ENCODE results near the gene GRIK4. TPM values are rescaled to one million over a fixed set of nuclear protein-coding genes. Genes with fewer than 3 reads are reported as not detected.
A peak's percentile ranks its signal among the peaks of the same experiment; 100 is the strongest.

GRIK4 gene
- total RNA-seq, 1 experiment from 2014 or later: 3.3 TPM

- TF ChIP-seq ATF2 (CRISPR knock-in tag; IDR thresholded peaks at IDR 0.05; ENCODE audit: borderline replicate concordance, low read depth) (no peak), ZNF121 (CRISPR knock-in tag; IDR thresholded peaks at IDR 0.05) (no peak), ESRRA (CRISPR knock-in tag; IDR thresholded peaks at IDR 0.05; ENCODE audit: borderline replicate concordance) (no peak), ELF4 (CRISPR knock-in tag; IDR thresholded peaks at IDR 0.05; ENCODE audit: low read depth) (no peak), NFYB (CRISPR knock-in tag; conservative IDR thresholded peaks at IDR 0.05; ENCODE audit: low read depth) (no peak), AFF4 (CRISPR knock-in tag; IDR thresholded peaks at IDR 0.05; ENCODE audit: borderline replicate concordance) (no peak), SOX15 (CRISPR knock-in tag; IDR thresholded peaks at IDR 0.05) (no peak), MAX (CRISPR knock-in tag; IDR thresholded peaks at IDR 0.05) (no peak), PREB (CRISPR knock-in tag; IDR thresholded peaks at IDR 0.05; ENCODE audit: borderline replicate concordance) (no peak), ZNF416 (CRISPR knock-in tag; IDR thresholded peaks at IDR 0.05) (no peak)
Observed at GRCh38 chr11:120774591-120775386, 263.2 kb downstream of the GRIK4 start (continued).

GRCh38 chr11:120775986-120776951 lies 264.7 kb downstream of the GRIK4 start:
- ATAC-seq (peak; percentile 69), DNase-seq (ENCODE audit: low spot score) (no peak)
- H3K27me3 Mint-ChIP-seq (ENCODE audit: low read depth): no peaks in the 10 kb centered on the region; the same call in 1 of the 2 replicates
- CTCF ChIA-PET: interaction anchor here (0.6 to 1.9 kb wide), 6 partner anchors 10 to 158 kb away, joined by 3 to 6 read pairs (median 3); no protein-coding TSS in a partner anchor
- H3K27ac Mint-ChIP-seq: no peak overlapping the region
- H3K9me3 Mint-ChIP-seq: peaks cover 16% of the 10 kb centered on the region
- no peak overlapping the region for H3K4me3 Mint-ChIP-seq
- TF ChIP-seq SMAD4 (CRISPR knock-in tag; IDR thresholded peaks at IDR 0.05) (no peak), ZNF281 (CRISPR knock-in tag; IDR thresholded peaks at IDR 0.05) (no peak), ZNF423 (CRISPR knock-in tag; IDR thresholded peaks at IDR 0.05) (peak; percentile 53; the same call in 1 of the 2 replicates), ETV6 (CRISPR knock-in tag; IDR thresholded peaks at IDR 0.05) (no peak), CREB1 (CRISPR knock-in tag; IDR thresholded peaks at IDR 0.05) (no peak), ZNF416 (CRISPR knock-in tag; IDR thresholded peaks at IDR 0.05) (no peak), E2F4 (CRISPR knock-in tag; IDR thresholded peaks at IDR 0.05; ENCODE audit: borderline replicate concordance, low read depth) (no peak), ESRRA (CRISPR knock-in tag; IDR thresholded peaks at IDR 0.05; ENCODE audit: borderline replicate concordance) (no peak)
- H3K36me3 Mint-ChIP-seq: peaks cover 11% of the 10 kb centered on the region; the same call in 1 of the 2 replicates
- H3K4me1 Mint-ChIP-seq: peaks cover 47% of the 10 kb centered on the region
- POLR2A ChIA-PET: no interaction called here

All from WTC11 (cell line).